H1 (cell line): Measurements from ENCODE around the gene PRR7. TPM values are rescaled to one million over a fixed set of nuclear protein-coding genes. Genes with fewer than 3 reads are reported as not detected.

Experiments
- CTCF ChIA-PET: fragments of 300-600 bp; sonication (Branson Sonifier 250); formaldehyde crosslinking; loops from one replicate; lab custom pipeline; 2021; ENCODE audit not compliant: partially characterized antibody; lab: Charles Lee
- POLR2A ChIA-PET: fragments of 300-600 bp; sonication (Branson Sonifier 250); formaldehyde crosslinking; loops from one replicate; lab custom pipeline; 2021; ENCODE audit warnings: inconsistent platforms; ENCODE audit not compliant: partially characterized antibody; lab: Charles Lee
- DNase-seq, 2 experiments: peaks; one replicate each; pipeline versions ENCODE4 v3.0.0 to v3.0.0-alpha.2; 2010 to 2022; ENCODE audit warnings: low spot score in 2 of 2, low read depth in 1 of 2, mixed read lengths in 1 of 2
- FAIRE-seq: peaks from 2 replicates; lab custom pipeline; 2011; peaks lifted over from hg19 to GRCh38; lab: Jason Lieb, UNC
- H2AFZ ChIP-seq: 2 replicates; pipeline ENCODE4 v1.8.1; 2012; ENCODE audit warnings: low read length, inconsistent platforms
- H2AK5ac ChIP-seq: 2 replicates; pipeline ENCODE4 v1.6.1; 2013; ENCODE audit warnings: low read depth, low read length
- H2BK120ac ChIP-seq: replicated peaks from 2 replicates; pipeline ENCODE3; 2013; ENCODE audit warnings: low read depth, low read length, inconsistent platforms
- H2BK12ac ChIP-seq: 2 replicates; pipeline ENCODE4 v1.6.1; 2013; ENCODE audit warnings: low read depth, low read length
- H2BK15ac ChIP-seq: 2 replicates; pipeline ENCODE4 v1.6.1; 2013; ENCODE audit warnings: low read length
- H2BK20ac ChIP-seq: 2 replicates; pipeline ENCODE4 v1.6.1; 2013; ENCODE audit warnings: low read length
- H2BK5ac ChIP-seq: 2 replicates; pipeline ENCODE4 v1.6.1; 2013; ENCODE audit warnings: low read depth, low read length
- H3K14ac ChIP-seq: 2 replicates; pipeline ENCODE4 v1.6.1; 2013; ENCODE audit warnings: inconsistent platforms; ENCODE audit not compliant: insufficient read length
- H3K18ac ChIP-seq: 2 replicates; pipeline ENCODE4 v1.6.1; 2013; ENCODE audit warnings: low read length; ENCODE audit errors: extremely low read depth
- H3K23ac ChIP-seq: 2 replicates; pipeline ENCODE4 v1.6.1; 2013; ENCODE audit warnings: inconsistent platforms; ENCODE audit not compliant: insufficient read length
- H3K23me2 ChIP-seq: 2 replicates; pipeline ENCODE4 v1.6.1; 2013; ENCODE audit warnings: low read depth, low read length
- H3K27ac ChIP-seq: 2 replicates; pipeline ENCODE4 v1.6.1; 2011; ENCODE audit warnings: low read depth, low read length, inconsistent platforms
- H3K27me3 ChIP-seq, 4 experiments: replicated peaks in 1 of 4; 1 replicate in 1 of 4; 2 replicates in 3 of 4; pipeline versions ENCODE4 v1.6.1 to v1.8.1; 2011 to 2013; ENCODE audit warnings: low read length in 3 of 4, mild to moderate bottlenecking in 3 of 4, inconsistent platforms in 2 of 4, mixed read lengths in 2 of 4, moderate library complexity in 1 of 4; ENCODE audit not compliant: control insufficient read depth in 3 of 4, insufficient read depth in 3 of 4; ENCODE audit errors: extremely low read depth in 1 of 4
- H3K36me3 ChIP-seq, 4 experiments: 2 replicates each; pipeline versions ENCODE4 v1.6.1 to v1.8.1; 2011 to 2013; ENCODE audit warnings: mild to moderate bottlenecking in 4 of 4, low read length in 3 of 4, moderate library complexity in 2 of 4, control low read depth in 1 of 4, inconsistent platforms in 1 of 4; ENCODE audit not compliant: insufficient read depth in 4 of 4, control insufficient read depth in 2 of 4
- H3K4ac ChIP-seq: replicated peaks from 2 replicates; pipeline ENCODE3; 2013; ENCODE audit warnings: low read length, low read depth, mixed read lengths, inconsistent platforms; ENCODE audit not compliant: insufficient read length
- H3K4me1 ChIP-seq, 4 experiments: replicated peaks in 1 of 4; 1 replicate in 1 of 4; 2 replicates in 3 of 4; pipeline versions ENCODE4 v1.6.1 to v1.8.1; 2011 to 2013; ENCODE audit warnings: low read length in 3 of 4, inconsistent platforms in 2 of 4, mixed read lengths in 1 of 4; ENCODE audit not compliant: insufficient read depth in 4 of 4, control insufficient read depth in 3 of 4
- H3K4me2 ChIP-seq, 2 experiments: 2 replicates each; pipeline versions ENCODE4 v1.6.1 to v1.8.1; 2011 to 2013; ENCODE audit warnings: low read depth in 2 of 2, low read length in 2 of 2, control low read depth in 1 of 2, inconsistent platforms in 1 of 2, mild to moderate bottlenecking in 1 of 2; ENCODE audit not compliant: insufficient read depth in 1 of 2
- H3K4me3 ChIP-seq, 4 experiments: fragments of 200-600, 300-600 bp in 1 of 4; sonication (generic), shearing (Covaris generic), sonication (Bioruptor Twin) in 1 of 4; 2 replicates each; pipeline versions ENCODE4 v1.5.1 to v1.8.1; 2011 to 2016; ENCODE audit warnings: low read length in 4 of 4, low read depth in 3 of 4, control low read depth in 2 of 4, inconsistent platforms in 2 of 4, mild to moderate bottlenecking in 2 of 4, mixed read lengths in 1 of 4, moderate library complexity in 1 of 4; ENCODE audit not compliant: insufficient read depth in 2 of 4; ENCODE audit errors: extremely low read depth in 1 of 4
- H3K56ac ChIP-seq: replicated peaks from 2 replicates; pipeline ENCODE3; 2013; ENCODE audit warnings: low read depth, mild to moderate bottlenecking, mixed read lengths, low read length, inconsistent platforms; ENCODE audit not compliant: insufficient read length
- H3K79me1 ChIP-seq: 2 replicates; pipeline ENCODE4 v1.6.1; 2013; ENCODE audit warnings: low read depth, low read length, control low read depth
- H3K79me2 ChIP-seq, 2 experiments: 2 replicates each; pipeline versions ENCODE4 v1.6.1 to v1.8.1; 2012 to 2013; ENCODE audit warnings: low read length in 2 of 2, mild to moderate bottlenecking in 2 of 2, inconsistent platforms in 1 of 2; ENCODE audit not compliant: insufficient read depth in 2 of 2, control insufficient read depth in 1 of 2
- H3K9ac ChIP-seq, 4 experiments: replicated peaks in 1 of 4; 1 replicate in 1 of 4; 2 replicates in 3 of 4; pipeline versions ENCODE4 v1.6.1 to v1.8.1; 2011 to 2013; ENCODE audit warnings: low read depth in 3 of 4, low read length in 3 of 4, control low read depth in 2 of 4, mild to moderate bottlenecking in 2 of 4, moderate library complexity in 2 of 4, inconsistent platforms in 1 of 4; ENCODE audit errors: extremely low read depth in 1 of 4
- H3K9me3 ChIP-seq, 2 experiments: 2 replicates each; pipeline versions ENCODE4 v1.6.1 to v1.8.1; 2012 to 2013; ENCODE audit warnings: mild to moderate bottlenecking in 2 of 2, moderate library complexity in 2 of 2, control low read depth in 1 of 2, inconsistent platforms in 1 of 2, low read depth in 1 of 2, low read length in 1 of 2, mixed read lengths in 1 of 2; ENCODE audit not compliant: insufficient read depth in 2 of 2
- H4K20me1 ChIP-seq, 2 experiments: replicated peaks in 1 of 2; 2 replicates each; pipeline versions ENCODE3 to v1.8.1; 2011 to 2013; ENCODE audit warnings: inconsistent platforms in 2 of 2, low read length in 2 of 2, mild to moderate bottlenecking in 1 of 2; ENCODE audit not compliant: insufficient read depth in 2 of 2, control insufficient read depth in 1 of 2
- H4K5ac ChIP-seq: 2 replicates; pipeline ENCODE4 v1.6.1; 2013; ENCODE audit warnings: low read length, low read depth, mixed read lengths, inconsistent platforms; ENCODE audit not compliant: insufficient read length
- H4K8ac ChIP-seq: 2 replicates; pipeline ENCODE4 v1.8.0; 2013; ENCODE audit warnings: mild to moderate bottlenecking, moderate library complexity, low read length, inconsistent platforms; ENCODE audit not compliant: insufficient read depth; ENCODE audit errors: extremely low read depth
- H4K91ac ChIP-seq: replicated peaks from 2 replicates; pipeline ENCODE3; 2013; ENCODE audit warnings: low read length, mixed read lengths, inconsistent platforms; ENCODE audit not compliant: insufficient read length
- KDM1A ChIP-seq: fragments of 200-600, 300-600 bp; sonication (generic); IDR thresholded peaks from 2 replicates; pipeline ENCODE4 v1.7.1; 2016; ENCODE audit warnings: mild to moderate bottlenecking, low read length, borderline replicate concordance
- POLR2AphosphoS5 ChIP-seq: IDR thresholded peaks from 2 replicates; pipeline ENCODE4 v1.6.1; 2011; ENCODE audit warnings: low read depth, low read length
- WGBS, 2 experiments: shearing (Covaris generic) in 1 of 2; methylation state at CpG; one replicate each; pipeline versions ENCODE4 v1.1.6 to v1.1.7; 2013 to 2015; ENCODE audit warnings: low lambda C conversion rate in 2 of 2, mixed read lengths in 2 of 2, inconsistent platforms in 1 of 2, low coverage in 1 of 2, missing lambda C conversion rate in 1 of 2; ENCODE audit not compliant: insufficient replicate concordance in 2 of 2, insufficient coverage in 1 of 2, insufficient read length in 1 of 2; ENCODE audit errors: extremely low coverage in 1 of 2, missing lambda C conversion rate in 1 of 2; 5-methylcytosine and 5-hydroxymethylcytosine counted together
- polyA plus RNA-seq, 7 experiments: library from polyadenylated mRNA; depleted of rRNA in 3 of 7; stranded (reverse) in 5 of 7; unstranded in 2 of 7; fragments of >200 nt in 5 of 7; fragments of 200-250 nt in 2 of 7; gene quantifications; 1 replicate in 5 of 7; 2 replicates in 1 of 7; 4 replicates in 1 of 7; pipeline versions ENCODE4 v1.2.1 to v1.2.3, GENCODE V29; 2011 to 2013; ENCODE audit warnings: missing spikeins in 2 of 7, mixed read lengths in 2 of 7
- total RNA-seq: library from RNA; stranded (reverse); fragmentation: NEBNext Ultra II Directional; extraction: Animal tissue kit (Norgen Biotek cat#: 25700); gene quantifications from 2 replicates; pipeline ENCODE4 v1.2.1, GENCODE V29; 2021

Gene PRR7
- total and polyA plus RNA-seq, 2 of the 8 experiments (the other 6 are each of a cell fraction or from before 2014, with no cell fraction given) = 8.0 to 11.8 TPM

- no peak overlapping the region for H4K8ac ChIP-seq
- no peak for DNase-seq
- ChIA-PET CTCF (interaction anchor here (0.8 to 23.6 kb wide), 6 partner anchors 15 to 120 kb away, joined by 3 to 430 read pairs (median 189); partner anchors contain the start of genes F12, PFN3 and SLC34A1), POLR2A (interaction anchor here (1.7 to 67.5 kb wide), 5 partner anchors 15 to 48 kb away, joined by 4 to 3349 read pairs (median 143); partner anchors contain the start of genes DBN1, DOK3, GRK6 and PDLIM7)
- no peak overlapping the region for H3K56ac ChIP-seq
- TF ChIP-seq KDM1A (no peak), POLR2AphosphoS5 (0 out of 2 replicates have a peak, but pooled peaks have one; percentile 47)
- no peaks in the 10 kb centered on the region for H3K23me2 ChIP-seq
- no peaks in the 10 kb centered on the region for H3K79me2 ChIP-seq
- no peak overlapping the region for H2BK120ac ChIP-seq
- no peak overlapping the region for H4K91ac ChIP-seq
- no peak overlapping the region for H2AK5ac ChIP-seq
- no peak overlapping the region for H3K27ac ChIP-seq
- FAIRE-seq = no peak
- H3K27me3 ChIP-seq = no peaks in the 10 kb centered on the region
- no peak overlapping the region for H4K5ac ChIP-seq
- no peak overlapping the region for H3K4ac ChIP-seq
- no peak overlapping the region for H2BK12ac ChIP-seq
- no peak overlapping the region for H3K18ac ChIP-seq
- H3K4me3 ChIP-seq = no peak overlapping the region
- H3K9me3 ChIP-seq = no peaks in the 10 kb centered on the region
- H3K36me3 ChIP-seq = peaks cover 6 to 29% (median 18%) of the 10 kb centered on the region in 4 experiments; a peak in 6 of 8 replicates
- H3K14ac ChIP-seq = no peak overlapping the region
- no peak overlapping the region for H2AFZ ChIP-seq
- no peak overlapping the region for H2BK5ac ChIP-seq
- H3K23ac ChIP-seq = no peak overlapping the region
- 92% methylated on average over 10 of the region's 10 CpGs; no CpG with 5 or more reads in 1 of the 2 experiments for WGBS, 2 experiments
- H3K9ac ChIP-seq = no peak overlapping the region
- no peak overlapping the region for H2BK20ac ChIP-seq
- H4K20me1 ChIP-seq = peaks cover 0 to 8% of the 10 kb centered on the region in 2 experiments
- no peaks in the 10 kb centered on the region for H3K79me1 ChIP-seq
- no peak overlapping the region for H3K4me2 ChIP-seq
- no peak overlapping the region for H2BK15ac ChIP-seq
- H3K4me1 ChIP-seq = peaks cover 0 to 5% (median 2%) of the 10 kb centered on the region in 4 experiments; a peak in 3 of 7 replicates
Observed at GRCh38 chr5:177438468-177438867, 8.1 kb upstream of the PRR7 start.
